ENCODE data around the gene SLC6A12.

DNA sequence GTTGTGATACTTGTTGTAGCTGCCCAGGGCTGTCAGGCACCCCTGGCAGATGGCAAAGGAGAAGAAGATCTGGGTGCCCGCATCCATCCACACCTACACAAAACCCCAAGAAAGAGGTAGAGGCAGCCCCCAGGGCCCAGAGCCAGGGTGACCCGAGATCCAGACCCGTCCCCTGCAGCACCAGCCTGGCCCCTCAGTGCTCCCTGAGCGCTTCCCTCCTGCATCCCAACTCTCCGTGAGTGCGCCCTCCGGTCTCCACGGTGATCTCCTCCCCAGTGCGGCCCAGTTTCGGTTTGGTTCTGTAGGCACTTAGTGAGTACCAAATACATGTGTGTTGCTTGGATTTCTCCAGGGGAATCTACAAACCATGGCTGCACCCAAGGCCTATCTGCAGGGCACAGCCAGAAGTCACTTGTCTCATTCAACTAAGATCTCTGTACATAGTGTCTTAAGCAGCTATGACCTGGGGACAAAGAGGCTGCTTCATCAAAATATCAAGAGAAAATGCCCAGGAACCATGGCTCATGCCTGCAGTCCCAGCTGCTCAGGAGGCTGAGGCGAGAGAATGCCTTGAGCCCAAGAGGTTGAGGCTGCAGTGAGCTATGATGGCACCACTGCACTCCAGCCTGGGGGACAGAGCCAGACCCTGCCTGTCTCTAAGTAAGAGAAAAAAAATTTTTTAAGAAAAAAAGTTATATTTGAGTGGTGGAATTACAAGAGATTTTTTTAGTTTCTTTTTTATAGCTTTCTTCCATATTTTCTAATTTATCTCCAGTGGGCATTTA lies 15.9 kb downstream of the SLC6A12 start:
- TF ChIP-seq, protein P1, sequence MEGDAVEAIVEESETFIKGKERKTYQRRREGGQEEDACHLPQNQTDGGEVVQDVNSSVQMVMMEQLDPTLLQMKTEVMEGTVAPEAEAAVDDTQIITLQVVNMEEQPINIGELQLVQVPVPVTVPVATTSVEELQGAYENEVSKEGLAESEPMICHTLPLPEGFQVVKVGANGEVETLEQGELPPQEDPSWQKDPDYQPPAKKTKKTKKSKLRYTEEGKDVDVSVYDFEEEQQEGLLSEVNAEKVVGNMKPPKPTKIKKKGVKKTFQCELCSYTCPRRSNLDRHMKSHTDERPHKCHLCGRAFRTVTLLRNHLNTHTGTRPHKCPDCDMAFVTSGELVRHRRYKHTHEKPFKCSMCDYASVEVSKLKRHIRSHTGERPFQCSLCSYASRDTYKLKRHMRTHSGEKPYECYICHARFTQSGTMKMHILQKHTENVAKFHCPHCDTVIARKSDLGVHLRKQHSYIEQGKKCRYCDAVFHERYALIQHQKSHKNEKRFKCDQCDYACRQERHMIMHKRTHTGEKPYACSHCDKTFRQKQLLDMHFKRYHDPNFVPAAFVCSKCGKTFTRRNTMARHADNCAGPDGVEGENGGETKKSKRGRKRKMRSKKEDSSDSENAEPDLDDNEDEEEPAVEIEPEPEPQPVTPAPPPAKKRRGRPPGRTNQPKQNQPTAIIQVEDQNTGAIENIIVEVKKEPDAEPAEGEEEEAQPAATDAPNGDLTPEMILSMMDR (IDR thresholded peaks at IDR 0.05) = no peak
- no peak for TF ChIP-seq POLR2A (IDR thresholded peaks at IDR 0.05)

All from heart left ventricle (tissue), 13 donors.